ENCODE measurements around the gene HLA-DMA. TPM values are rescaled to one million over a fixed set of nuclear protein-coding genes. Genes with fewer than 3 reads are reported as not detected.
"Not testable (repeated sequence)": the region's sequence is repeated elsewhere in the genome, so short reads cannot be mapped to it uniquely, and the experiment has no call there.

HLA-DMA gene
- total RNA-seq, 1 experiment from 2014 or later: 0.11 TPM

DNA sequence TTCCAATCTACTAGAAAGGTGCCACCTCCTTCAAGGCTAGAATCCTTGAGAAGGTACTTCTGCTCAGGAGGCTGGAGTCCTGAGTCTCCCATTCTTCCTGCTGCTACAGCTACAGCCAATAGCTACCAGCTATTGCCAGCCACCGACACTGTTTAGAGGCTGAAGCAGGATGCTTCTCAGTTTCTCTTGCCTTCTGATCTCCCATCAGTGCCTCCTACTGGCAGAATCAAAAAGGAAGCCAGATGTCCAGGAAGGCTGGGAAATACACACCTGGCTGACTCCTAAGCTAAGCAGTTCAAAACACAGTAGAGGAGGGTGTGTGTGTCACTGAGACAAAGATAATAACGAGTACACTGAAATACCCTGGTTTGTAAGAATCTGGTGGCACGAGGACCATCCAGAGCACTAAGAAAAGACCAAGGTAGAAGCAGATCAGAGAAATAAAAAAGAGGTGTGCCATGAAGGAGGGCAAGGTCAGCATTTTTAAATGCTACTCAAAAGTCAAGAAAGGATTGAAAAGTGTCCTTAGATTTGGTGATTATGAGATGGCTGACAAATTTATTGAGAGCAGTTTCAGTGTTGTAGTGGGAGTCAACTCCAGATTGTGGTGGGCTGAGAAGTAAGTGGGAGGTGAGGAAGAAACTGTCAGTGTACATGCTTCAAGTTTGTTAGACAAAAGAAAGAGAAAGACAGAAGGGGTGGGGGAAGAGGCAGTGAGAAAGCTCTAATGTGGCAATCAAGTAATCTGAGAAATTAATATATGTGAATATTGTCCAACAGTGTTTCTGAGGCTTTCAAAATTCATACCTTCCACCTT lies 2.3 kb upstream of the HLA-DMA start:
- DNase-seq (ENCODE audit: low read depth): no peak

- no peak for DNase-seq (ENCODE audit: low read depth)
These were observed 1.4 kb upstream of the HLA-DMA start for GRCh38 chr6:32954267-32954666.

- no peak for DNase-seq (ENCODE audit: low read depth)
These were observed 878 bp upstream of the HLA-DMA start for GRCh38 chr6:32953775-32954174.

- no peak for DNase-seq (ENCODE audit: low read depth)
These were observed 2.4 kb downstream of the HLA-DMA start for GRCh38 chr6:32950449-32950848.

DNA sequence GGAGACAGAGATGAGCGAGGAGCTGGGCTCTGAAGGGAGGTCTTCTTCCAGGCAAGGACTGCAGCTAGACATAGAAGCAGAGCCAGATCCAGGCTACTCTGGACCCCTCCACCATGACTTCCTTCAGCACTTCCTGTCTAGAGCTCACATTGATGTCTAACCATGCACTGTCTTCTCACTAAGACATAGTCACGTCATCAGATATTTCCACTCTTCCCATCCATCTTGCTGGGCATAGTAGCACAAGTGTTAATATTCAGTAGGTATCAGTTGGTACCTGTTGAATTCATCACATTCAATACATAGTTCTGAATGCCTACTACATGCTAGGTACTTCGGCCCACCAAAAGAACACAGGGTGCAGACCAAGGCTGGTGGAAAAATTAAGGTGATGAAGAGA lies 2.9 kb downstream of the HLA-DMA start:
- no peak for DNase-seq (ENCODE audit: low read depth)

DNA sequence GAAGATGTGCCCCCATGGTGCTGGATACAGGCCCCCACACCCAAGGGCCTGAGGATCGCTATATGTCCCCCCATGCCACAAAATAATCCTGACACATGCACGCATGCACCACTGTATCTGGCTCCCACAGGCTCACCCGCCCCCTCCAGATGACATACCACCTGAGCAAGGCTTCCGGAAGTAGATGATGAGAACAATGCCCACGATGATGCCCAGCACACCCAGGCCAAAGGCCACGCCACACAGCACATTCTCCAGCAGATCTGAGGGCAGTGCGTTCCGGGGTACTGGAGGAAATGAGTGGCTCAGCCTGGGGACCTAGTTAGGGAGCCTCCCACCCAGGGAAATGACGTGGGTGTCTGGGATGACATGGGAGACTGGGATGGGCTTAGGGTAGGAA lies 3.8 kb downstream of the HLA-DMA start:
- DNase-seq (ENCODE audit: low read depth): no peak

DNA sequence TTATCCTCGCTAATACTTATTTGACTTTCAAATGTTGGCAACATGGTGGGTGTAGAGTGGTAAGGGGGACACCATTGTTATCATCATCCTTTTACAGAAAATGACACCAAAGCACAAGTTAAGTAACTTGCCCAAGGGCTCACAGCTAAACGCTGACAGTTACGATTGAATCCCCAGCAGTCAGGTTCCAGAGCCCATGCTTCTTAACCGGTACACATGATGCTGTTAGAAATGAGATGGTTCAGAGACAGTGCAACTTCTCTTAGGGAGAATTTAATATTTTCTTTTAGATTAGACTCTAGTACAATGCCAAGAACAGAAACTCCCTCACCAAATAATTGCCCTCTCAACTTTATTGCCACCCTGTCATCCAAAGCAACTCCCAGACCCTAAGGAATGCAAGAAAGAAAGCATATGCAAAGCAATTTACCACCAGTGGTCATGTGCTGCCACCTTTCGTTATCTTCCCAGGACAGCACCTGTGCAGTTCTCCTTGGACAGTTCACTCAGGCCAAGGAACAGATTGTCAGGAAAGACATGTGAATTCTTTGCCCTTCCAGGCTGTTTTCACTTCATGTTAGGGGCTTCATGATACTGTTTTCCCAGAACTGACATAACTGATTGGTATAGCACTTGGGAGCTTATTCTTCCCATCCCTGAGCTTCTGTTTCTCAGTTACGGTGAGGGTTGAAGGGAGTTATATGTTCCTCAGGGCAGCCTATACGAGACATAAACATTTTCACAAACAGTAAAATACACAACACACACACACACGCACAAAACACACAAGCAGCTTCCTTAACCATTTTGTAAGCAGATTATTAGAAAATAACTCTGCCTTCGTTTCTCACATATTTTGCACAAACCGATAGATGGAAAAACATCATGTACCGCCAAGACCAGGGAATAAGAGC lies 5.1 kb downstream of the HLA-DMA start:
- peak; percentile 70 for DNase-seq (ENCODE audit: low read depth)

GRCh38 chr6:32946893-32947292 lies 6.0 kb downstream of the HLA-DMA start:
- DNase-seq (ENCODE audit: low read depth): no peak

GRCh38 chr6:32945953-32946352 lies 6.9 kb downstream of the HLA-DMA start:
- no peak for DNase-seq (ENCODE audit: low read depth)

DNA sequence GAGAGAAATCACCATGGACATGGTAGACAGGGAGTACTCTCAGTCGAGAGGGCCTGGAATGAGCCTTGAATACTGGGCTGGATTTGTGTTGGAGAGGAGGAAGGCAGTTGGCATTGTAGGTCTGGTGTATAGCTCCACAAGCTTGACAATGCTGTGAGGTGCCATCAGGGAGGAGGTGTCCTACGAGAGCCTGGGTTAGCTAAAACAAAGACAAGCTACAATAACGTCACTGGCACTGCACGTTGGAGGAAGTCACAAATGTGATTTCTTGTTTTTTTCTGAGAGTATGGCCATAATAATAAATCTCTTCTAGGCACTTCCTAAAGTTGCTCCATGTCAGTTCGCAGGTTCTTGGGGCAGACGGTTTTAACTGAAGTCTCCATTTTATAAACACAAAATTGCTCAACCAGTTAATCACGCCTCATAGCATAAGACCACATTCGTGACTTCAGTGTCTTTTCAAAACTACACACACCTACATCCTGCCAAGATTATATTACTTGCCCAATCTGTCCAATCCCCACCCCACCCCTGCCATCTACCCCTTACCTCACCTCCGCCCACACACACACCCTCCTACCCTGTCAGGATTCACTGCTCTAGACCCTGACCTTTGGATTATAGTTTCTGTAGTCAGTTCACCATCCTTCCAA lies 7.7 kb downstream of the HLA-DMA start:
- DNase-seq (ENCODE audit: low read depth): peak; percentile 62

- DNase-seq (ENCODE audit: low read depth): no peak
These were observed 8.8 kb downstream of the HLA-DMA start for GRCh38 chr6:32943864-32944649.

- DNase-seq (ENCODE audit: low read depth): not testable (repeated sequence)
These were observed 10.3 kb downstream of the HLA-DMA start for GRCh38 chr6:32942555-32943123.

DNA sequence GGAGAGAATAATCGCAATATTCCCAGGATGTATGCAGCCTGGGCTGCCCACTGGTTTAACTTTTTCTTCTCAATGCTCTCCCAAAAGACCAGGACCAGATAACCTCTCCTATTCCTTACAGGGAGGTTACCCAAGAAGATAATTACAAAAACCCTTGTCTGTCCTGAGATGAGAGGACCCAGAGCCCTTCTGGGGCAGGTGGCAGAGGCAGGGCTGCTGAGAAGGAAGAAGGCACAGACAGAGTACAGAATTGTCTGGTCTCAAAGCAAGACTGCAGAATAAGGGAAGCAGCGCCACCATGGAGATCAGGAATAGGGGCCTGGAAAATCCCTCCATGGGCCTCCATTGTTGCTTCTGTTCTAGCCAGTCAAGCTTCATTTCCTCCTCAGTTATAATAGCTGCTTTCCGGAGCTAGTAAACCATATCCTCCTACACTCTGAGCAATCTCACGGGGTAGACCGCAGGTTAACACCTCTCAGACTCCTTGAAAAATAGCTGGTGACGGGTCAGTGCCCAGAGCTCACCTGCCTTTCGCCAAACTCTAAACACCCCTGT lies 11.6 kb downstream of the HLA-DMA start:
- peak; percentile 71 for DNase-seq (ENCODE audit: low read depth)

DNA sequence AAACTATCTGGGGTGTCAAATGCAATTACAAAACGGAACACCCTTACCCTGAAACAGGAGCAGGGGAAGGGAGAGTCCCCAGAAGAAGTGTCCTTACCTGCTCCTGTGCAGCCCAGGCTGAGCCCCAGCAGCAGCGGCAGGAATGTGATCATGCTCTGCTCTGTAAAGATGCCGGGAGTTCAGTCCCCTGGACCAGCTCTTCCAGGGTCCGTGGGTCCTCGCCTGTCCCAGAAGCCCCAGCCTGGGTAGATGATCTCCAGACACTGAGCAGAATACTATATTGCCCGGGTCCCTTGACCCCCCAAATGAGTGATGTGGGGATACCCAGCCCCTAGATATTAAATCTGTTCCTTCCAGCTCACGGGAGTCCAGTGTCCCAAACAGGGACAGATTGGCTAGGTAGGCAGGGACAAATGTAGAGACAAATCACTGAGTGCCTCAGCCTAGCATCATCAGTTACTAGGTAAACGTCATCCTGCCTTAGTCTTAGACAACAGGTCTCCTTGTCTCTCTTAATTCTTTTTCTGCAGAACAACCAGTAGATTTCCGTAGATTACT lies 12.2 kb downstream of the HLA-DMA start, which contains the start of gene HLA-DMB:
Gene HLA-DMB, minus strand, starts transcription at position 373 of the 558 bp plus-strand sequence. Its CDS starts 221 bp downstream, at position 152.
- peak; percentile 81 for DNase-seq (ENCODE audit: low read depth)

DNA sequence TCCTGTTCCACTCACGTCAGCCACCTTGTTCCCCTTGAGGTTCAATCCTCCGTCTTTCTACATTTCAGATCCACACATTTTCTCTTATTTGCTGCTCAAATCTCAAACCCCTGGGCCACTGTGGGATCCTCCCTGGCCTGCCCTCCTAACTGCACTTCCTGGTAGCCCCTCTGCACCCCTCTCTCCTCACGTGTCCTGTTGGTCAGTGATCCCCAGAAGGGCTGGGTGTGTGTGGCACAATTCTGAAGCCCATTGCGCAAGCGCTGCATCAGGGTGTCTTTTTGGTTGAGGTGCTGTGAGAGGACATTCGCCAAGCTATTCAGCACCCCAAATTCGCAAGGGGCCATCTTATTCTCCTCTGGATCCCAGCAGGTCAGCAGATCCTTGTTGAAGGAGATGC lies 14.4 kb downstream of the HLA-DMA start:
- DNase-seq (ENCODE audit: low read depth): no peak

DNA sequence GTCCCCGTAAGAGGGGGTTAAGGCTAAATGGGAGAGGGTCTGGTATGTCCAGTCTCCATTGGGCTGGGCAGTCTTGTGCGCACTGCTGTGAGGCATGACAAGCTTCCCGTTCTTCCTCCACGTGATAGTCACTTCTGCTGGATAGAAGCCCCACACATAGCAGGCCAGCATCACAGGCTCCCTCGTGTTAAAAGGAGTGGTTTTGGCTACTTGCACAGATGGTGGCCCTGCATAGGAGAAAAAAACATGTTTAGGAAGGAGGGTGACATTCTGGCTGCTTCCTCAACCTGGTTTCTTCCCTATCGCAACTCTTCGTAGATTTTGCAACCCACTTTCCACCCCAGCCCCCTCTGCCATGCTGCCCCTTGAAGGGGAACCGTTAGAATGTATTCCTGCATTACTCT lies 15.7 kb downstream of the HLA-DMA start:
- DNase-seq (ENCODE audit: low read depth): no peak

DNA sequence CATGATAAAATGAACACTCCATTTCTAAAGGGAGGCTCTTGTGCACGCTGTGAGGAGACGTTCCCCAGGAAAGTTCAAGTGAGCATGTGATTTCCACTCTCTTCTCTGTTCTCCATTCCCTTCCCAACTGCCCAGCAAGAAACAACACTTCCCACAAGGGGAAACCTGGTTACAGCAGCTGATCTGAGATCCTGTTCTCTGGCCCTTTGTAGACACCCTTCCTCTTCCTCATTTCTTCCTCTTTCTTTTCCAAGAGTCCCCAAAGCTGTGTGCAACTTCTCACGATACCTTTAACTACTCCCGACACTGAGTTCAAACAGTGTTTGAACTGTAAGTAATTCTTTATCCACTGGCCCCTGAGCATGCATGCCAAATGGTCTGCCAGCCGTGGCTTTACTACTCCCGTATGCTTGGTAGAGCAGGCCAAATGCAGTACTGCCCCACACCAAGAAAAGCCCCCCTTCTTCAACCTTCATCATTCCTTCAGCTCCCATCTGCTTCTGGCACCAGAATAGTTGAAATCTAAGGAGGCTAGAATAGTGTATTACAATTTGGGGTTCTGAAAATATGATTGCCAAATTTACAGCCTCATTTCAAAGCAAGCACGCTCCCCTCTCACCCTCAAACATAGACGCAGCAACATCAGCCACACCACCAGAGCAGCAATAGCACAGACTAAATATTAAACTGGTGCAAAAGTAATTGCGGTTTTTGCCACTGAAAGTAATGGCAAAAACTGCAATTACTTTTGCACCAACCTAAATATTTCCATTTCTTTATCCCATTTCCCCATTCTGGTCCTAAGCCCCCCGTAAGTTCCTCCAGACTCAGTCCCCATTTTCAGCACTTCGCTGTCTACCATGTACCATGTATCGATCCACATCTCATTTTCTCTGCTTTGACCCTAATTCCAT lies 16.4 kb downstream of the HLA-DMA start:
- DNase-seq (ENCODE audit: low read depth): no peak

GRCh38 chr6:32935551-32936238 lies 17.2 kb downstream of the HLA-DMA start:
- DNase-seq (ENCODE audit: low read depth): no peak

GRCh38 chr6:32933661-32934085 lies 19.2 kb downstream of the HLA-DMA start:
- DNase-seq (ENCODE audit: low read depth): peak; percentile 75

All from Daoy (cell line).